Stomach (tissue), 4 donors: Measurements from ENCODE around the gene HMGN3.

Source experiments
- CTCF ChIP-seq, 7 experiments: fragments of 450-650 bp in 4 of 7; fragments of 200-600 bp in 3 of 7; sonication (generic) in 3 of 7; IDR thresholded peaks; one replicate each; pipeline ENCODE4 v1.5.1; 2016 to 2019; ENCODE audit warnings: antibody characterized with exemption in 7 of 7, control low read depth in 2 of 7, mild to moderate bottlenecking in 1 of 7
- EP300 ChIP-seq: sonication (generic); formaldehyde crosslinking; IDR thresholded peaks from one replicate; pipeline ENCODE4 v1.6.1; 2017; ENCODE audit warnings: antibody characterized with exemption
- POLR2A ChIP-seq, 4 donors: fragments of 450-650 bp; IDR thresholded peaks; one replicate each; pipeline ENCODE4 v1.6.1; 2016; ENCODE audit warnings: antibody characterized with exemption in 4 of 4, control low read depth in 2 of 4, mild to moderate bottlenecking in 1 of 4, moderate library complexity in 1 of 4
- POLR2AphosphoS5 ChIP-seq, 3 donors: sonication (generic); formaldehyde crosslinking; IDR thresholded peaks; one replicate each; pipeline ENCODE4 v1.6.1; 2016; ENCODE audit warnings: antibody characterized with exemption in 3 of 3

GRCh38 chr6:79201983-79202382, 32.5 kb downstream of the HMGN3 start:
- TF ChIP-seq POLR2A (IDR thresholded peaks at IDR 0.05) = no peak
- TF ChIP-seq CTCF (IDR thresholded peaks at IDR 0.05) = no peak
- no peak for TF ChIP-seq POLR2AphosphoS5 (IDR thresholded peaks at IDR 0.05)
- TF ChIP-seq EP300 = no peak
